Stimulated activated CD8-positive, alpha-beta memory T cell treated with anti-CD3 and anti-CD28 coated beads, Interleukin-2, amount 100 ng/mL, for 1 hour (primary cell): ENCODE measurements around the gene LTA4H.

Source experiments
- DNase-seq, 2 donors: peaks; one replicate each; pipeline ENCODE4 v3.0.0-alpha.2; 2020; ENCODE audit warnings: low read depth in 2 of 2

LTA4H gene

GRCh38 chr12:96057986-96058553 is 22.7 kb upstream of the LTA4H start:
- DNase-seq, result no peak

DNA sequence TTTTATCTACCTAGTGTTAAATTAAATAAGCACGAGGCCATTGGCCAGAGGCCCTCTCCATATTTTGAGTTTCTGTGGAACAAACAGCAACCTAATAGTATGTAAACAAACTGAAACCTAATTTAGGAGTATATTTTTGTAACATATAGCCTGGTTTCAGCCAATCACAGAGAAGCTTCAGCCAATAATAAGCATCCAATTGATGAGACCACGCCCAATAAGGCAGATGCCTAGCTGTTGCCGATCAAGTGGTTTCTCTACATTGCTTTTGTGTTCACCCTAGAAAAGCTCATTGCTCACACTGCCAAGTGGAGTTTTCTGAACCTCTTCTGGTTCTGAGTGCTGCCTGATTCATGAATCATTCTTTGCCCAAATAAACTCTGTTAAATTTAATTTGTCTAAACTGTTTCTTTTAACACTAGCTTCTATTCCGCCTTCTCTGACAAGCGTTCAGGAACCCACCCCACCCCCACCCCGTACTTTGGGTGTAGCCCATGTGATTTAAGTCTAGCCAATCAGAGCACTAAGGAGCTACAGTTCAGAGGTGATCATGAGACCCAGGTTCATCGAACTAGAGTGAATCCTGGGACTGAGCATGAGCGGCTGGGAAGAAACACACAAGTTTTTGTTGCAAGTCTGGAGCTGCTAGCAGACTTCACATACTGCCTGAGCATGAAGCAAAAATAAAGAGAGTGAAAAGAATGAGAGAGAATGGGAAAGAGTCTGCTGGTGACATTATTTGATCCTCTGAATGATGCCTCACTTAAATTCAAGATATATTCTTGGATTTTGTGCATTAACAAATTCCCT is 21.5 kb upstream of the LTA4H start:
- DNase-seq, result no peak

GRCh38 chr12:96054244-96054610 is 18.8 kb upstream of the LTA4H start:
- no peak for DNase-seq

- no peak for DNase-seq
Observed at GRCh38 chr12:96053476-96054243, 18.3 kb upstream of the LTA4H start.

- no peak for DNase-seq
Observed at GRCh38 chr12:96051756-96052485, 16.5 kb upstream of the LTA4H start.

- DNase-seq, result no peak
Observed at GRCh38 chr12:96050139-96050538, 14.8 kb upstream of the LTA4H start.

- DNase-seq, result no peak
Observed at GRCh38 chr12:96049101-96049500, 13.7 kb upstream of the LTA4H start.

- DNase-seq, result no peak
Observed at GRCh38 chr12:96048393-96048969, 13.1 kb upstream of the LTA4H start.

GRCh38 chr12:96047229-96048211 is 12.1 kb upstream of the LTA4H start:
- no peak for DNase-seq

DNA sequence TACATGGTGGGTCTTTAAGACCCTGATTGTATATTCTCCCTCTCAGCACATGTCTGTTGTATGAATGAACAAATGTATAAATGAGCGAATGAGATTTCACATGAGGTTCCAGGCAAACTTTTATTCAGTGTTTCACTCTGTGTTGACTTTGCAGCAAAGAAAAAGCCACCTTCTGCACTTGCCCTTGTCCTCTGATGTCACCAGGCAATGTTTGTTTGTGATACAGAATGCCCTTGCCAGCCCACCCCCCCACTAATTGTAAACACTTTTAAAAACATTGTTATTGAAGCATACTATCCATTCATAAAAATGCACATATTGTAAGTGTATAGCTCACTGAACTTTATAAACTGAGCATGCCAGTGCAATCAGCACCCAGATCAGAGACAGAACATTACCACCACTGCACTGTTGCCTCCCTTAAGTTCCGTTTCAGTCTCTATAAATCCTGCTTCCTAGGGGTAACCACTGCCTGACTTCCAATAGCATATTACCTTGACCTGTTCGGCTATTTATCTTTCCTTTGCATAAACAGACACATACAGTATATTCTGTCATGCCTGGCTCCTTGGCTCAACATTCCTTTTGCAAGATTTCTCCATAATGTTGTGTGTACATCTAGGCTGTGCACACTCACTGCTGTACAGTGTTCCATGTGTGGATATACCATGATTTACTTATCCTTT is 11.3 kb upstream of the LTA4H start:
- no peak for DNase-seq

DNA sequence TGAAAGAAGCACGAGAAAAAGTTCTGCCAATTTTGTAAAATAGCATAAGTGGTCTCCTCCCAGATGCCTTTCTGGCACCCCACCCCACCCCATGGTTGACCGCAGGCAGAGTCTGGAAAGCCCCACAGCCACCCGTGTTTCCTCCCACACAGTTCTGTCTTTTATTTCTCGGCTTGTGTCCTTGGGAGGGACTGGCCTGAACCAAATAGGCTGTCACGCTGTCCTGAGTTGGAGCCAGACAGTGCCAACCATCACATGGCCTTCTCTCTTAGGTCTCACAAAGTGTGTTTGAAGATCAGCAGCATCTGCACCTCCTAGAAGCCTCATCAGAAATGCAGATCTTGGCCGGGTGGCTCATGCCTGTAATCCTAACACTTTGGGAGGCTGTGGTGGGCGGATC is 10.2 kb upstream of the LTA4H start:
- DNase-seq, result peak; percentile 4 to 26

DNA sequence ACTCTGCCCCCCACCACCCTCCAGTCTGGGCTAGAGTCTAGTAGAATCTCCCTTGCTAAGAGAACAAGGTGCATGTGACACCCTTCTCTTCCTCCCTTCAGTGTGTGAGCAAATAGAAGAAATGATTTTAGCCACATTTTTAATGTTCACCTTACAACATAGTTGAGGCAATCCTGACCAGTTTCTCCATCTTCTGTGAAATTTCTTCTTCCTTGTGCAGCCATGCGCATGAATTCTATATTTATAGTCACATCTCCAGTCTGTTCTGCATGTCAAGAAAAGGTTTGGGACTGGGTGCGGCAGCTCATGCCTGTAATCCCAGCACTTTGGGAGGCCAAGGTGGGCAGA is 9.5 kb upstream of the LTA4H start:
- DNase-seq, result no peak

GRCh38 chr12:96044017-96044942 is 8.9 kb upstream of the LTA4H start:
- no peak for DNase-seq

DNA sequence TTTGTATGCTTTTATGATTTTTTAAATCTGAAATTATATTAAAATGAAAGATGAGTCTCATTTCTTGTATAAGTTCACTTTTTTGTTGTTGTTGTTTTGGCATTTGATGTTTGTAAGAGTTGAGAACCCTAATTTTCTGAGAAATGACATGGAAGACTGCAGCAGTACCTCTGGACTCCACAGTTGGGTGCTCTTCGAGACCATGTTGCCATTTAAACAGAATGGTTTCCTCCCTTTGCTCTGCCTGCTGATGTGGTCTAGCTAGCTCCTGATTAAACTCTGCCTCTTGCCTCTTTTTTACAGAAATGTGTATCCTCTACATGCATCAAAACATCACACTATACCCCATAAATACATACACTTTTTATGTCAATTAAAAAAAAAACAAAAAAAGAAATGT is 5.8 kb upstream of the LTA4H start:
- DNase-seq, result no peak

DNA sequence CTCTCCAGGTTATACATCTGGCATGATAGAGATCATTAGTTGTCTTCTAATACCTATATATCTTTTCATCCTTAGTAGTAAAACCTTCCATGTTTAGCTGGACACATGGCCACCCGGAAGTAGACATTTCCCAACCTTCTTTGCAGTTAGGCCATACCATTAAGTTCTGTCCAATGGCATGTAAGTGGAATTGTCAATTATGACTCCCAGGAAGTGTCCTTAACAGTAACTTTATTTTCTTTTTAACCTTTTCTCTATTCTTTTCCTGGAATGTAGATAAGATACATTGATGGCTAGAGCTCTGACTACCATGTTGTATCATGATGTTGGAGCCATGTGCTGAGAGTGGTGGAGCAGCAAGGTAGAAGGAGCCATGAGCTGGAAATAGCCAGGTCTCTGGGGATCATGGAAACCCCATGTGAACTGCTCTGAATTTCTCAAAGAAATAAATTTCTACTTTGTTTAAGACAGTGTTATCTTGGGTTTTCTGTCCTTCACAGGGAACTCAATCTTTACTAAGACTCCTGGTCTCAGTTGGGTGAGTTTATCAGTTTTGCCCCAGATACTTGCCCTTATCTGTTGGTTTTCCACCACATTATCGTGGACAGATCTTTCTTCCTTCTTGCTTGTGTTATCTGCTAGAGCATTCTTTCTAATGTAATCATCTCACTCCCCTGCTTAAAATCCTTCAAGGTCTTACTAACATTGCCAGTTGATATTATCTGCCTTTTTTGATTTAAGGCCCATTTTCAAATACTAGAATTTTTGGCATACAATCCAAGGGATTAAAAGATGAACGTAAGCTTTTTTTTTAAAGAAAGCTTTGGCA is 5.1 kb upstream of the LTA4H start:
- no peak for DNase-seq

- no peak for DNase-seq
Observed at GRCh38 chr12:96039516-96039915, 4.1 kb upstream of the LTA4H start.

DNA sequence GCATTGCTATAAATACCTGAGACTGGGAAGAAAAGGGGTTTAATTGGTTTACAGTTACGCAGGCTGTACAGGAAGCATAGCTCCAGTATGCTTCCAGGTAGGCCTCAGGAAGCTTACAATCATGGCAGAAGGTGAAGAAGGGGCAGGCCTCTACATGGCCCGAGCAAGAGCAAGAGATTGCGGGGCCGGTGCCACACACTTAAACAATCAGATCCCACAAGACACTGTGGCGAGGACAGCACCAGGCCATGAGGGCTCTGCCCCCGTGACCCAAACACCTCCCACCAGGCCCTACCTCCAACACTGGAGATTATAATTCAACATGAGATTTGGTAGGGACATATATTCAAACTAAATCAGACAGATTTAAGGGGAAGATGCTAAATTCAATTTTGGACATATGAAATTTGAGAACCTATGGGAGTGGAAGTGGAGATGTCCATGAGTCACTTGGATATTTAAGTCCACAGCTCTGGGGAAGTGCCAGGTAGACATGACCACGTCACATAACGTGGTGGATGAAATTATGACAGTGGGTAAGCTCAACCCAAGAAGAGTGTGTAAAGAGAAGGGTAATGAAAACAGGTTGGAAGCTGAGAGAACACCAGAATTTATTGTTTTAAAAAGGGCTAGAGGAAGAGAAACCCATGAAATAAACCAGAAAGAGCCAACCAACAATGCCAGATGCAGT is 1.5 kb upstream of the LTA4H start:
- no peak for DNase-seq
